Natural killer cell (primary cell): ENCODE results near the gene ACAD10. TPM values are rescaled to one million over a fixed set of nuclear protein-coding genes. Genes with fewer than 3 reads are reported as not detected.

ENCODE experiments used
- ATAC-seq, 3 donors: fragments of 150-1000 bp in 2 of 3; fragments of 200-7000 bp in 1 of 3; cut with Tn5 transposase; 1 replicate in 1 of 3; 2 replicates in 2 of 3; pipeline ENCODE4 v1.10.0; 2021; ENCODE audit warnings: mild to moderate bottlenecking in 2 of 3, moderate library complexity in 2 of 3
- DNase-seq, 2 donors: peaks; one replicate each; pipeline versions ENCODE4 v3.0.0 to v3.0.0-alpha.2; 2013 to 2021; ENCODE audit warnings: mixed read lengths in 1 of 2
- H3K27ac ChIP-seq: one replicate; pipeline ENCODE4 v1.5.1; 2013; ENCODE audit warnings: mild to moderate bottlenecking, low read length
- H3K27me3 ChIP-seq: one replicate; pipeline ENCODE4 v1.6.1; 2013; ENCODE audit warnings: low read length; ENCODE audit not compliant: control insufficient read depth, insufficient read depth
- H3K36me3 ChIP-seq: one replicate; pipeline ENCODE4 v1.6.1; 2013; ENCODE audit warnings: low read length; ENCODE audit not compliant: control insufficient read depth, insufficient read depth
- H3K4me1 ChIP-seq: one replicate; pipeline ENCODE4 v1.6.1; 2013; ENCODE audit warnings: low read length; ENCODE audit not compliant: control insufficient read depth, insufficient read depth
- H3K4me3 ChIP-seq: one replicate; pipeline ENCODE4 v1.5.1; 2013; ENCODE audit warnings: low read length
- H3K9me3 ChIP-seq: one replicate; pipeline ENCODE4 v1.6.1; 2013; ENCODE audit warnings: low read length; ENCODE audit not compliant: control insufficient read depth, insufficient read depth
- H3K27ac Mint-ChIP-seq, 2 donors: one replicate each; pipeline ENCODE4 v1.8.0; 2022; ENCODE audit warnings: mild to moderate bottlenecking in 2 of 2, mixed read lengths in 2 of 2, moderate library complexity in 1 of 2
- H3K27me3 Mint-ChIP-seq, 2 donors: one replicate each; pipeline ENCODE4 v1.8.0; 2022; ENCODE audit warnings: low read depth in 2 of 2, mixed read lengths in 2 of 2
- H3K36me3 Mint-ChIP-seq: one replicate; pipeline ENCODE4 v1.8.0; 2022; ENCODE audit warnings: mixed read lengths
- H3K4me1 Mint-ChIP-seq, 2 donors: one replicate each; pipeline ENCODE4 v1.8.0; 2022; ENCODE audit warnings: mixed read lengths in 2 of 2
- H3K4me3 Mint-ChIP-seq: one replicate; pipeline ENCODE4 v1.8.0; 2022; ENCODE audit warnings: mild to moderate bottlenecking, moderate library complexity, mixed read lengths
- H3K9me3 Mint-ChIP-seq, 2 donors: one replicate each; pipeline ENCODE4 v1.8.0; 2022; ENCODE audit warnings: mixed read lengths in 2 of 2
- CTCF ChIP-seq: fragments of 200-600 bp; IDR thresholded peaks from one replicate; pipeline ENCODE4 v1.8.0; 2022; ENCODE audit warnings: antibody characterized with exemption
- WGBS: methylation state at CpG from one replicate; pipeline ENCODE4 v1.1.7; 2013; ENCODE audit warnings: missing lambda C conversion rate; ENCODE audit not compliant: insufficient coverage; 5-methylcytosine and 5-hydroxymethylcytosine counted together
- intact Hi-C: fragments of 100-400 bp; cut with micrococcal nuclease; formaldehyde crosslinking; loops from one replicate; pipeline ENCODE4 v1.14.2; 2022
- total RNA-seq, 4 donors: library from RNA; stranded (reverse); fragments of 120-200 nt in 1 of 4; gene quantifications; one replicate each; pipeline versions ENCODE4 v1.2.3 to v1.2.4, GENCODE V29; 2013 to 2022

Gene ACAD10
- total RNA-seq, 3 donors from 2014 or later (not counting 1 experiment from before 2014, with no cell fraction given) = 19.0 to 29.0 (median 27.0) TPM

- no peak overlapping the region for H3K4me3 Mint-ChIP-seq
- TF ChIP-seq CTCF = no peak
- no peaks in the 10 kb centered on the region for H3K4me1 Mint-ChIP-seq
- Histone ChIP-seq H3K36me3 (peaks cover 21% of the 10 kb centered on the region), H3K9me3 (no peaks in the 10 kb centered on the region), H3K27me3 (no peaks in the 10 kb centered on the region), H3K4me3 (no peak overlapping the region), H3K4me1 (no peaks in the 10 kb centered on the region), H3K27ac (no peak overlapping the region)
- no peak for DNase-seq
- H3K9me3 Mint-ChIP-seq = no peaks in the 10 kb centered on the region
- H3K27me3 Mint-ChIP-seq = no peaks in the 10 kb centered on the region
- WGBS = 96% methylated on average over 4 of the region's 4 CpGs
- intact Hi-C loops = no loop called here
- H3K27ac Mint-ChIP-seq = no peak overlapping the region
- ATAC-seq = no peak
- H3K36me3 Mint-ChIP-seq = no peaks in the 10 kb centered on the region
These were observed 59.4 kb downstream of the ACAD10 start for GRCh38 chr12:111745211-111745610.

GRCh38 chr12:111747333-111747732, 61.5 kb downstream of the ACAD10 start:
- DNase-seq (no peak), ATAC-seq (no peak)
- Histone ChIP-seq H3K9me3 (no peaks in the 10 kb centered on the region), H3K27me3 (no peaks in the 10 kb centered on the region), H3K4me1 (no peaks in the 10 kb centered on the region), H3K27ac (no peak overlapping the region), H3K36me3 (peaks cover 26% of the 10 kb centered on the region), H3K4me3 (no peak overlapping the region)
- Mint-ChIP-seq H3K27me3 (no peaks in the 10 kb centered on the region), H3K36me3 (no peaks in the 10 kb centered on the region), H3K9me3 (no peaks in the 10 kb centered on the region), H3K4me1 (no peaks in the 10 kb centered on the region), H3K27ac (no peak overlapping the region), H3K4me3 (no peak overlapping the region)
- no peak for TF ChIP-seq CTCF
- intact Hi-C loops = no loop called here
- 89% methylated on average over 9 of the region's 9 CpGs for WGBS

- no peak overlapping the region for H3K4me3 ChIP-seq
- H3K27me3 Mint-ChIP-seq = no peaks in the 10 kb centered on the region
- WGBS = 81% methylated on average over 8 of the region's 8 CpGs
- H3K4me1 Mint-ChIP-seq = no peaks in the 10 kb centered on the region
- no peaks in the 10 kb centered on the region for H3K9me3 Mint-ChIP-seq
- intact Hi-C loops = no loop called here
- no peaks in the 10 kb centered on the region for H3K4me1 ChIP-seq
- no peaks in the 10 kb centered on the region for H3K9me3 ChIP-seq
- H3K36me3 ChIP-seq = peaks cover 26% of the 10 kb centered on the region
- H3K4me3 Mint-ChIP-seq = no peak overlapping the region
- H3K27ac ChIP-seq = no peak overlapping the region
- ATAC-seq = no peak
- no peaks in the 10 kb centered on the region for H3K36me3 Mint-ChIP-seq
- no peak overlapping the region for H3K27ac Mint-ChIP-seq
- no peak for DNase-seq
- TF ChIP-seq CTCF = no peak
- no peaks in the 10 kb centered on the region for H3K27me3 ChIP-seq
These were observed 62.4 kb downstream of the ACAD10 start for GRCh38 chr12:111748151-111748672.

GRCh38 chr12:111748867-111749266, 63.0 kb downstream of the ACAD10 start:
- Mint-ChIP-seq H3K36me3 (no peaks in the 10 kb centered on the region), H3K27me3 (no peaks in the 10 kb centered on the region), H3K4me3 (no peak overlapping the region), H3K4me1 (no peaks in the 10 kb centered on the region), H3K9me3 (no peaks in the 10 kb centered on the region), H3K27ac (no peak overlapping the region)
- H3K9me3 ChIP-seq = no peaks in the 10 kb centered on the region
- no peak overlapping the region for H3K4me3 ChIP-seq
- WGBS = 96% methylated on average over 7 of the region's 7 CpGs
- DNase-seq (no peak), ATAC-seq (no peak)
- no peak overlapping the region for H3K27ac ChIP-seq
- H3K4me1 ChIP-seq = no peaks in the 10 kb centered on the region
- H3K36me3 ChIP-seq = peaks cover 27% of the 10 kb centered on the region
- H3K27me3 ChIP-seq = no peaks in the 10 kb centered on the region
- TF ChIP-seq CTCF = no peak
- intact Hi-C loops = no loop called here
